Right kidney (tissue), 1 donor: ENCODE results near the gene RNF183.
"Not testable (repeated sequence)": the region's sequence is repeated elsewhere in the genome, so short reads cannot be mapped to it uniquely, and the experiment has no call there.

Experiments
- DNase-seq: peaks from one replicate; pipeline ENCODE4 v3.0.0-alpha.2; 2016

RNF183 gene

GRCh38 chr9:113274474-113275156 lies 28.6 kb downstream of the RNF183 start:
- DNase-seq: peak; percentile 36

- DNase-seq: no peak
Measured at GRCh38 chr9:113269871-113270270, 33.3 kb downstream of the RNF183 start.

GRCh38 chr9:113269355-113269754 lies 33.8 kb downstream of the RNF183 start:
- DNase-seq: no peak

GRCh38 chr9:113267911-113268566 lies 35.1 kb downstream of the RNF183 start:
- DNase-seq: no peak

GRCh38 chr9:113266174-113266573 lies 37.0 kb downstream of the RNF183 start:
- DNase-seq: no peak

- no peak for DNase-seq
Measured at GRCh38 chr9:113261917-113262671, 41.1 kb downstream of the RNF183 start.

- DNase-seq: no peak
Measured at GRCh38 chr9:113258282-113258681, 44.9 kb downstream of the RNF183 start.

GRCh38 chr9:113257863-113258262 lies 45.3 kb downstream of the RNF183 start:
- DNase-seq: no peak

- DNase-seq: no peak
Measured at GRCh38 chr9:113255438-113255837, 47.7 kb downstream of the RNF183 start.

- no peak for DNase-seq
Measured at GRCh38 chr9:113254991-113255390, 48.2 kb downstream of the RNF183 start.

GRCh38 chr9:113250807-113251206 lies 52.4 kb downstream of the RNF183 start:
- no peak for DNase-seq

- not testable (repeated sequence) for DNase-seq
Measured at GRCh38 chr9:113249661-113250060, 53.5 kb downstream of the RNF183 start.

- no peak for DNase-seq
Measured at GRCh38 chr9:113247640-113248039, 55.5 kb downstream of the RNF183 start.
